HG02642 (cell line): ENCODE results near the gene MYADML2.
"Not testable (repeated sequence)": the region's sequence is repeated elsewhere in the genome, so short reads cannot be mapped to it uniquely, and the experiment has no call there.

ENCODE experiments used
- ATAC-seq: cut with Tn5 transposase; IDR thresholded peaks from one replicate; pipeline ENCODE4 v1.9.1; 2021; ENCODE audit warnings: mild to moderate bottlenecking; ENCODE audit not compliant: unreplicated experiment, poor library complexity

The MYADML2 gene

DNA sequence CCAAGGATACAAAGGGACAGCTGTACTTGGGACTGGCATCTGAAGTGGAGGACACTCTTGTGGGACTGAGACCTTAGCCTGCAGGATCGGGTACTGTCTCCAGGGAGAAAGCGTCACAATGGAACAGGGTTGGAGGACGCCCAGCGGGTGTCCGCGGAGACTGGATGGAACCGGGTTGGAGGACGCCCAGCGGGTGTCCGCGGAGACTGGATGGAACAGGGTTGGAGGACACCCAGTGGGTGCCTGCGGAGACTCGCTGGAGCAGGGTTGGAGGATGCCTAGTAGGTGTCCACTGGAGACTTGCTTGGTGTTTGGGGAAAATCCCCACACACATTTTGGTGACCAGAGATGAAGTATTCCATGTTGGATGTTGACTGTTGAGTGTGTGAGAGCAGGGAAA lies at the start of gene MYADML2:
Gene MYADML2 (minus strand): TSS at position 45 of the 400 bp plus-strand sequence. CDS start 5,492 bp downstream, outside the sequence.
- no peak for ATAC-seq

- ATAC-seq = no peak
Measured at GRCh38 chr17:81996232-81996756, 49.3 kb upstream of the MYADML2 start.

DNA sequence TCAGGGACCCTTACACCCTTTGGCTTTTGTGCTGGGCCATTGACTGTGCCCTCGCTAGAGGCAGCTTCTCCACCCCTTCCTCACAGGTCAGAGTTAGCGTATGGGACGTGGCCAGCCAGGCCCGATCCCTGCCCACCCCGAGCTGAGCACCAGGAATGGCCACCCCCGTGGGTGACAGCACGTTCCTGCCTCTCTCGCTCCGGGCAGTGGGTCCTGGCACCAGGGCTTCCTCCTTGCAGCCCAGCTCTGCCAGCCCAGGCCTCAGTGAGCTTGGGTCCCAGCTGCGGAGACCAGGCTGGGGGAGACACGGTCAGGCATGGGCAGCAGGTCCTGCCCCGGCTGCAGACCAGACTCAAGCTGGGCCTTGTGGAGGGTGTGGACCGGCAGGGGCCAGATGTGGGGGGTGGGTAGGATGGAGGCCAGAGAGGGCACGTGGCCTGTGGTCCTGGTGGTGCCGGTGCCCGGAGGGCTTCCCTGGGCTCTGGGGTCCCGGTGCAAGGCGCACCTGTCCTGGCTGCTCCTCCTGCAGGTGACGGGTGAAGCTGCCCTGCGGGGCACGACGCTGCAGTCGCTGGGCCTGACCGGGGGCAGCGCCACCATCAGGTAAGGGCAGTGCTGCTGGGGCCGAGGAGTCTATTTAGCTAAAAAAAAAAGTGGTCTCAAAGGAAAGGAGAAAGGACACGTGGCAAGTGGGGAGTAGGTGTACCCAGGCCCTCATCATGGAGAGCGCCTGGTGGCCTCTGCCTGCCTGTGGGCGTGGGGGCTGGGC lies 48.6 kb upstream of the MYADML2 start:
- no peak for ATAC-seq

GRCh38 chr17:81994593-81995462 lies 47.8 kb upstream of the MYADML2 start:
- no peak for ATAC-seq

GRCh38 chr17:81993729-81994592 lies 46.9 kb upstream of the MYADML2 start:
- no peak for ATAC-seq

GRCh38 chr17:81992306-81993102 lies 45.5 kb upstream of the MYADML2 start:
- no peak for ATAC-seq

GRCh38 chr17:81991684-81992305 lies 44.8 kb upstream of the MYADML2 start:
- ATAC-seq = no peak

- ATAC-seq = no peak
Measured at GRCh38 chr17:81990836-81991683, 44.0 kb upstream of the MYADML2 start.

DNA sequence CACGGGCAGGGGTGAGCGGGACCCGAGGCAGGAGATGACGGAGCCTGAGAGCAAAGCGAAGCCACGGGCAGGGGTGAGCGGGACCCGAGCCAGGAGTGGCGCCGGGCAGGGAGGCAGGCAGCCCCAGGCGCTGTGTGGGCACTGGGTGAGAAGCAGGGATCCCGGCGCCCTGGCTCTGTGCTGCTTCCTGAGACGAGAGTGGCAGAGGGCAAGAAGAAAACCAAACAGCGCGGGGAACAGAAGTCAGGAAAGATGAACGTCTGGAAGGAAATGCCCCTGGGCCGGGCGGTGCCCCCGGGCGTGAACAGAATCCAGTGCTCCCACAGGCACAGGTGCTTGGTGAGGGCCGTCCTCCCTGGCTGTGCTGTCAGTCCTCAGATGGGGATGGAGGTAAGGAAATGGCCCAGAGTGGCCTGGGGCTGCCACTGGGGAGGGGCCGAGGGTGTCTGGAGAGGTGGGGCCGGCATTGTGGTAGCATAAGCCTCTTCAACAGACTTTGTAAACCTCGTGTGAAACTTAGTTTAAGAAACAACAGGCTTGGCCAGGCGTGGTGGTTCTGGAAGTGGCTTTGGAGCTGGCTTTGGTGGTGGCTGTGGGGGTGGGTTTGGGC lies 40.2 kb upstream of the MYADML2 start:
- ATAC-seq = no peak

DNA sequence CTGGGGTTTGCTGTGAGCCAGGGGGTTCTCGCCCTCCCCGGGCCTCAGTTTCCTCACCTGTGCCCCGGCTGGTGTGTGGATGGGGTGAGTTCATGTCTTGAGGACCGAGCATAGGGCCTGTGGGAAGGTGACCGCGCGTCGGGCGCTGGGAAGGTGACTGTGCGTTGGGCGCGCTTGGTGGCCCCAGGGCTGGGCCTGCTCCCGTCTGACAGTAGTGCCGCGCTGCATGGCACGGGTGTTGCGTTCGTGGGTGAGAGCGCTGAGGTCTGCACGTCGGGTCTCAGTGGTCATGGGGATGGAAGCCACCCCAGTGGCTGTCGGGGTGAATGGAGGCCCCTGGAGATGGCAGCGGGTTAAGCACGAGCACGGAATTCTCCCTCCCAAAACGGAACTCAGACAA lies 39.6 kb upstream of the MYADML2 start:
- ATAC-seq = no peak

GRCh38 chr17:81984773-81985410 lies 37.9 kb upstream of the MYADML2 start:
- ATAC-seq = no peak

- ATAC-seq = no peak
Measured at GRCh38 chr17:81983639-81984373, 36.8 kb upstream of the MYADML2 start.

DNA sequence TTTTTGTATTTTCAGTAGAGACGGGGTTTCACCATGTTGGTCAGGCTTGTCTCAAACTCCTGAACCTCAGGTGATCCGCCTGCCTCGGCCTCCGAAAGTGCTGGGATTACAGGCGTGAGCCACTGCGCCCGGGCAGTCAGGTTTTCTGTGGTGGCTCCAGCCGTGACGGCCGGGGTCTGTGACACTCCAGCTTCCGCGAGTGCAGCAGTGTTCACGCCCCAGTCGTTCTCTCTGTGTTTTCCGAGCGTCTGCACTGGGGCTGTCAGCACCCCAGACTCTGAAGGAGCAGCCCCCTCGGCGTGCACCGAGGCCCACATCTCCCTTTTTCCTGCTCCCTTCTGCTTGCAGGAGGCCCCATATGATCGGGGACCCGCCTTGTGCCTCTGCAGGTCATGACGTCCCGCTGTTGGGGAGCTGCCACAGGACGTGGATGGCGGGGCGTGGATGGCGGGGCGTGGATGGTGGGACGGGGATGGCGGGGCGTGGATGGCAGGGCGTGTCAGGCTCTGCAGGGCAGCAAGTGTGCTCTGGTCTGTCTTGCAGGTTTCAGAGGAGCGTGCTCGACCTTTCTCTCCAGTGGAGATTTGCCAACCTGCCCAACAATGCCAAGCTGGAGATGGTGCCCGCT lies 36.1 kb upstream of the MYADML2 start:
- ATAC-seq = no peak

- not testable (repeated sequence) for ATAC-seq
Measured at GRCh38 chr17:81981511-81981910, 34.5 kb upstream of the MYADML2 start.

GRCh38 chr17:81980707-81981343 lies 33.8 kb upstream of the MYADML2 start:
- no peak for ATAC-seq

- no peak for ATAC-seq
Measured at GRCh38 chr17:81980122-81980521, 33.1 kb upstream of the MYADML2 start.
